ENCODE data around the gene UGT1A4.

UGT1A4 gene

GRCh38 chr2:233791151-233791882 lies 72.8 kb downstream of the UGT1A4 start:
- no peak for DNase-seq (ENCODE audit: low read depth in 3 of 3)

- no peak for DNase-seq (ENCODE audit: low read depth in 3 of 3)
Observed at GRCh38 chr2:233791883-233792329, 73.4 kb downstream of the UGT1A4 start.

GRCh38 chr2:233792720-233793119 lies 74.2 kb downstream of the UGT1A4 start:
- no peak for DNase-seq (ENCODE audit: low read depth in 3 of 3)

- DNase-seq (ENCODE audit: low read depth in 3 of 3) = no peak
Observed at GRCh38 chr2:233793465-233794127, 75.1 kb downstream of the UGT1A4 start.

GRCh38 chr2:233794128-233794658 lies 75.7 kb downstream of the UGT1A4 start:
- DNase-seq (ENCODE audit: low read depth in 3 of 3) = no peak

GRCh38 chr2:233795735-233796171 lies 77.2 kb downstream of the UGT1A4 start:
- no peak for DNase-seq (ENCODE audit: low read depth in 3 of 3)

- DNase-seq (ENCODE audit: low read depth in 3 of 3) = no peak
Observed at GRCh38 chr2:233796254-233796653, 77.7 kb downstream of the UGT1A4 start.

- DNase-seq (ENCODE audit: low read depth in 3 of 3) = no peak
Observed at GRCh38 chr2:233798335-233799086, 80.0 kb downstream of the UGT1A4 start.

- DNase-seq (ENCODE audit: low read depth in 3 of 3) = no peak
Observed at GRCh38 chr2:233799087-233799665, 80.6 kb downstream of the UGT1A4 start.

- no peak for DNase-seq (ENCODE audit: low read depth in 3 of 3)
Observed at GRCh38 chr2:233799716-233800115, 81.2 kb downstream of the UGT1A4 start.

GRCh38 chr2:233800208-233800607 lies 81.7 kb downstream of the UGT1A4 start:
- no peak for DNase-seq (ENCODE audit: low read depth in 3 of 3)

- no peak for DNase-seq (ENCODE audit: low read depth in 3 of 3)
Observed at GRCh38 chr2:233801357-233802131, 83.0 kb downstream of the UGT1A4 start.

GRCh38 chr2:233802132-233802815 lies 83.7 kb downstream of the UGT1A4 start:
- no peak for DNase-seq (ENCODE audit: low read depth in 3 of 3)

GRCh38 chr2:233803292-233803911 lies 84.9 kb downstream of the UGT1A4 start:
- DNase-seq (ENCODE audit: low read depth in 3 of 3) = no peak

- DNase-seq (ENCODE audit: low read depth in 3 of 3) = no peak
Observed at GRCh38 chr2:233803994-233804393, 85.5 kb downstream of the UGT1A4 start.

- no peak for DNase-seq (ENCODE audit: low read depth in 3 of 3)
Observed at GRCh38 chr2:233807215-233807865, 88.8 kb downstream of the UGT1A4 start.

- no peak for DNase-seq (ENCODE audit: low read depth in 3 of 3)
Observed at GRCh38 chr2:233807966-233808935, 89.7 kb downstream of the UGT1A4 start.

- no peak for DNase-seq (ENCODE audit: low read depth in 3 of 3)
Observed at GRCh38 chr2:233810385-233810784, 91.8 kb downstream of the UGT1A4 start.

Measured in stimulated activated CD4-positive, alpha-beta T cell treated with anti-CD3 and anti-CD28 coated beads, TNF-alpha, amount 100 ng/mL, for 24 hours (primary cell).